Measurements from ENCODE around the gene ASCC1. TPM values are rescaled to one million over a fixed set of nuclear protein-coding genes. Genes with fewer than 3 reads are reported as not detected.
A peak's percentile ranks its signal among the peaks of the same experiment; 100 is the strongest.
"Not testable (repeated sequence)": the region's sequence is repeated elsewhere in the genome, so short reads cannot be mapped to it uniquely, and the experiment has no call there.

The ASCC1 gene
- total RNA-seq, 1 donor: 49.2 TPM

GRCh38 chr10:72140174-72140573 is 75.9 kb downstream of the ASCC1 start:
- H3K4me3 ChIP-seq (ENCODE audit: low read depth, low read length): no peak overlapping the region
- no peak for DNase-seq (ENCODE audit: low read depth)
- no peak for TF ChIP-seq CTCF (IDR thresholded peaks at IDR 0.05; ENCODE audit: insufficient read depth, low read length)

- no peak for DNase-seq (ENCODE audit: low read depth)
- TF ChIP-seq CTCF (IDR thresholded peaks at IDR 0.05; ENCODE audit: insufficient read depth, low read length): no peak
- no peak overlapping the region for H3K4me3 ChIP-seq (ENCODE audit: low read depth, low read length)
Measured at GRCh38 chr10:72137583-72137982, 78.5 kb downstream of the ASCC1 start.

GRCh38 chr10:72136225-72136624 is 79.9 kb downstream of the ASCC1 start:
- H3K4me3 ChIP-seq (ENCODE audit: low read depth, low read length); DNase-seq (ENCODE audit: low read depth): not testable (repeated sequence)

GRCh38 chr10:72134785-72135767 is 81.0 kb downstream of the ASCC1 start:
- no peak for TF ChIP-seq CTCF (IDR thresholded peaks at IDR 0.05; ENCODE audit: insufficient read depth, low read length)
- no peak overlapping the region for H3K4me3 ChIP-seq (ENCODE audit: low read depth, low read length)
- DNase-seq (ENCODE audit: low read depth): no peak

GRCh38 chr10:72133517-72133916 is 82.6 kb downstream of the ASCC1 start:
- peak; percentile 48 for DNase-seq (ENCODE audit: low read depth)
- TF ChIP-seq CTCF (IDR thresholded peaks at IDR 0.05; ENCODE audit: insufficient read depth, low read length): no peak
- H3K4me3 ChIP-seq (ENCODE audit: low read depth, low read length): no peak overlapping the region

GRCh38 chr10:72132854-72133253 is 83.2 kb downstream of the ASCC1 start:
- DNase-seq (ENCODE audit: low read depth): no peak
- H3K4me3 ChIP-seq (ENCODE audit: low read depth, low read length): no peak overlapping the region
- TF ChIP-seq CTCF (IDR thresholded peaks at IDR 0.05; ENCODE audit: insufficient read depth, low read length): no peak

GRCh38 chr10:72127571-72127970 is 88.5 kb downstream of the ASCC1 start:
- no peak for DNase-seq (ENCODE audit: low read depth)
- H3K4me3 ChIP-seq (ENCODE audit: low read depth, low read length): no peak overlapping the region
- TF ChIP-seq CTCF (IDR thresholded peaks at IDR 0.05; ENCODE audit: insufficient read depth, low read length): no peak
